HG03097 (cell line): ENCODE results near the gene GRIK5.

Experiments used
- ATAC-seq: cut with Tn5 transposase; IDR thresholded peaks from one replicate; pipeline ENCODE4 v1.9.1; 2021; ENCODE audit not compliant: unreplicated experiment, low FRiP score

The GRIK5 gene

GRCh38 chr19:42078538-42079275 lies 8.7 kb upstream of the GRIK5 start:
- ATAC-seq: no peak

- ATAC-seq: no peak
Measured at GRCh38 chr19:42078058-42078457, 8.1 kb upstream of the GRIK5 start.

- ATAC-seq: no peak
Measured at GRCh38 chr19:42076380-42076944, 6.5 kb upstream of the GRIK5 start.

GRCh38 chr19:42075616-42076379 lies 5.8 kb upstream of the GRIK5 start, which contains the start of gene ZNF574:
TSS of gene ZNF574 (plus strand) at chr19:42076166. CDS start at chr19:42078607, 2,441 bp downstream.
- ATAC-seq: peak; percentile 94

- ATAC-seq: no peak
Measured at GRCh38 chr19:42075364-42075615, 5.3 kb upstream of the GRIK5 start.

GRCh38 chr19:42074513-42075363 lies 4.7 kb upstream of the GRIK5 start:
- ATAC-seq: no peak

- ATAC-seq: no peak
Measured at GRCh38 chr19:42071247-42071646, 1.2 kb upstream of the GRIK5 start.

GRCh38 chr19:42068756-42069571 lies 1.0 kb downstream of the GRIK5 start:
- no peak for ATAC-seq

- no peak for ATAC-seq
Measured at GRCh38 chr19:42068361-42068755, 1.6 kb downstream of the GRIK5 start.

GRCh38 chr19:42067315-42067888 lies 2.6 kb downstream of the GRIK5 start:
- ATAC-seq: no peak

- no peak for ATAC-seq
Measured at GRCh38 chr19:42066075-42066754, 3.8 kb downstream of the GRIK5 start.

GRCh38 chr19:42065511-42065910 lies 4.5 kb downstream of the GRIK5 start:
- no peak for ATAC-seq

GRCh38 chr19:42065051-42065450 lies 5.0 kb downstream of the GRIK5 start:
- no peak for ATAC-seq

- ATAC-seq: no peak
Measured at GRCh38 chr19:42064432-42064831, 5.6 kb downstream of the GRIK5 start.

GRCh38 chr19:42062381-42062780 lies 7.6 kb downstream of the GRIK5 start:
- no peak for ATAC-seq

- ATAC-seq: no peak
Measured at GRCh38 chr19:42060117-42060516, 9.9 kb downstream of the GRIK5 start.

GRCh38 chr19:42059196-42059595 lies 10.8 kb downstream of the GRIK5 start:
- no peak for ATAC-seq

GRCh38 chr19:42057846-42058245 lies 12.2 kb downstream of the GRIK5 start:
- no peak for ATAC-seq

- no peak for ATAC-seq
Measured at GRCh38 chr19:42054205-42054604, 15.8 kb downstream of the GRIK5 start.
